AG04450 (cell line): ENCODE measurements around the gene CLCC1. TPM values are rescaled to one million over a fixed set of nuclear protein-coding genes. Genes with fewer than 3 reads are reported as not detected.
A peak's percentile ranks its signal among the peaks of the same experiment; 100 is the strongest.
"Not testable (repeated sequence)": the region's sequence is repeated elsewhere in the genome, so short reads cannot be mapped to it uniquely, and the experiment has no call there.

Experiments used
- CTCF ChIA-PET: fragments of 300-600, 350-600 bp; formaldehyde crosslinking; extraction: SDS; loops from one replicate; lab custom pipeline; 2022; ENCODE audit warnings: antibody characterized with exemption, inconsistent platforms; lab: Charles Lee
- POLR2A ChIA-PET: fragments of 350-600 bp; formaldehyde crosslinking; extraction: SDS; loops from one replicate; lab custom pipeline; 2021; ENCODE audit warnings: antibody characterized with exemption, inconsistent platforms; lab: Yijun Ruan, JAX
- DNase-seq: peaks from one replicate; pipeline ENCODE4 v3.0.0-alpha.2; 2011; ENCODE audit warnings: low read depth, low spot score
- H3K27ac ChIP-seq: one replicate; pipeline ENCODE4 v1.5.1; 2012; ENCODE audit warnings: low read depth, low read length, control low read depth
- H3K27me3 ChIP-seq: one replicate; pipeline ENCODE4 v1.6.0; 2012; ENCODE audit warnings: low read length; ENCODE audit not compliant: control insufficient read depth, insufficient read depth
- H3K4me3 ChIP-seq: 2 replicates; pipeline ENCODE4 v1.5.1; 2011; ENCODE audit warnings: mild to moderate bottlenecking, low read depth, low read length, control low read depth
- H3K9me3 ChIP-seq: 2 replicates; pipeline ENCODE4 v1.5.1; 2012; ENCODE audit warnings: low read length; ENCODE audit not compliant: control insufficient read depth, insufficient read depth
- polyA minus RNA-seq: library from RNA; depleted of rRNA, polyadenylated mRNA; stranded (reverse); fragments of >200 nt; gene quantifications from 2 replicates; pipeline ENCODE4 v1.2.3, GENCODE V29; 2011; rRNA and poly(A)+ RNA removed
- polyA plus RNA-seq: library from polyadenylated mRNA; depleted of rRNA; stranded (reverse); fragments of >200 nt; gene quantifications from 2 replicates; pipeline ENCODE4 v1.2.3, GENCODE V29; 2011; rRNA removed
- TF ChIP-seq, protein P1 (sequence below): IDR thresholded peaks from 2 replicates; pipeline ENCODE4 v1.5.1; 2011; ENCODE audit warnings: low read depth, low read length, control low read depth, inconsistent platforms

The CLCC1 gene, protein sequence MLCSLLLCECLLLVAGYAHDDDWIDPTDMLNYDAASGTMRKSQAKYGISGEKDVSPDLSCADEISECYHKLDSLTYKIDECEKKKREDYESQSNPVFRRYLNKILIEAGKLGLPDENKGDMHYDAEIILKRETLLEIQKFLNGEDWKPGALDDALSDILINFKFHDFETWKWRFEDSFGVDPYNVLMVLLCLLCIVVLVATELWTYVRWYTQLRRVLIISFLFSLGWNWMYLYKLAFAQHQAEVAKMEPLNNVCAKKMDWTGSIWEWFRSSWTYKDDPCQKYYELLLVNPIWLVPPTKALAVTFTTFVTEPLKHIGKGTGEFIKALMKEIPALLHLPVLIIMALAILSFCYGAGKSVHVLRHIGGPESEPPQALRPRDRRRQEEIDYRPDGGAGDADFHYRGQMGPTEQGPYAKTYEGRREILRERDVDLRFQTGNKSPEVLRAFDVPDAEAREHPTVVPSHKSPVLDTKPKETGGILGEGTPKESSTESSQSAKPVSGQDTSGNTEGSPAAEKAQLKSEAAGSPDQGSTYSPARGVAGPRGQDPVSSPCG
- 32.0 and 45.2 TPM in 2 replicates for polyA plus RNA-seq
- 17.6 and 32.4 TPM in 2 replicates for polyA minus RNA-seq

DNA sequence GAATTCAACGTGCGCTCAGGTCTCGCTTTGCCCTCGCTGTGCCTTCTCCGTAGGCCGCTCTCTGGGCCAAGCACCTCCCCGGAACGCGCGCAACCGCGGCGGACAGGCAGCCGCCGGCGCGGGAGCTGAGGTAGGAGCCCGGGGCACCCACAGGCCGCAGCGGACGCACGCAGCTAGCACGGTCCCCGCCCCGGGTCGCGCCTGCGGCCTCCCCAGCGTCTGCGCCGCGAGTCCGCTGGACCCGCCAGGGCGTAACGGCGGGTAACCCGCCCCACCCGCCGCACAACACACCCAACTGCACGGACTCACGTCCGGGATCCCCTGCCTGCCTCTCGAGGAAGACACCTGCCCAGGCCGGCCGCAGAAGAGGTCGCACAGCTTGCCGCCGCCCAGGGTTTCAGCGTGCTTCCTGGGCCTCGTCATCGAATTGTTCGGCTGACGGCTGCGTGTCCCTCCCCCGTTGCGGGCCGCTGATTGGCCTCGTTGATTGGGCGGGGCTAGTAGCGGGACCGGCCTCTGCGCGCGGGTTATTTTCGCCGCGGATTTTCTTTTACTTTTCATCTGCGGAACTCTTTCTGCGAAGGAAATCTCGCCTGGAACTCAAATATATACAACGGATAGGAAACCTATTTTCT is at the start of gene CLCC1:
TSS of gene CLCC1 (minus strand) at position 433 of the 635 bp plus-strand sequence. CDS start 13,047 bp downstream, outside the sequence.
- Histone ChIP-seq H3K4me3 (peak within 1 kb of the TSS; percentile 79), H3K27ac (peak within 1 kb of the TSS; percentile 91), H3K27me3 (no peaks in the 10 kb centered on the region), H3K9me3 (no peaks in the 10 kb centered on the region)
- TF ChIP-seq, protein P1, sequence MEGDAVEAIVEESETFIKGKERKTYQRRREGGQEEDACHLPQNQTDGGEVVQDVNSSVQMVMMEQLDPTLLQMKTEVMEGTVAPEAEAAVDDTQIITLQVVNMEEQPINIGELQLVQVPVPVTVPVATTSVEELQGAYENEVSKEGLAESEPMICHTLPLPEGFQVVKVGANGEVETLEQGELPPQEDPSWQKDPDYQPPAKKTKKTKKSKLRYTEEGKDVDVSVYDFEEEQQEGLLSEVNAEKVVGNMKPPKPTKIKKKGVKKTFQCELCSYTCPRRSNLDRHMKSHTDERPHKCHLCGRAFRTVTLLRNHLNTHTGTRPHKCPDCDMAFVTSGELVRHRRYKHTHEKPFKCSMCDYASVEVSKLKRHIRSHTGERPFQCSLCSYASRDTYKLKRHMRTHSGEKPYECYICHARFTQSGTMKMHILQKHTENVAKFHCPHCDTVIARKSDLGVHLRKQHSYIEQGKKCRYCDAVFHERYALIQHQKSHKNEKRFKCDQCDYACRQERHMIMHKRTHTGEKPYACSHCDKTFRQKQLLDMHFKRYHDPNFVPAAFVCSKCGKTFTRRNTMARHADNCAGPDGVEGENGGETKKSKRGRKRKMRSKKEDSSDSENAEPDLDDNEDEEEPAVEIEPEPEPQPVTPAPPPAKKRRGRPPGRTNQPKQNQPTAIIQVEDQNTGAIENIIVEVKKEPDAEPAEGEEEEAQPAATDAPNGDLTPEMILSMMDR = no peak
- ChIA-PET POLR2A (no interaction called here), CTCF (interaction anchor here (0.6 to 0.7 kb wide), 2 partner anchors 274 to 569 kb away, joined by 3 read pairs; no protein-coding TSS in a partner anchor)
- DNase-seq = peak; percentile 74

DNA sequence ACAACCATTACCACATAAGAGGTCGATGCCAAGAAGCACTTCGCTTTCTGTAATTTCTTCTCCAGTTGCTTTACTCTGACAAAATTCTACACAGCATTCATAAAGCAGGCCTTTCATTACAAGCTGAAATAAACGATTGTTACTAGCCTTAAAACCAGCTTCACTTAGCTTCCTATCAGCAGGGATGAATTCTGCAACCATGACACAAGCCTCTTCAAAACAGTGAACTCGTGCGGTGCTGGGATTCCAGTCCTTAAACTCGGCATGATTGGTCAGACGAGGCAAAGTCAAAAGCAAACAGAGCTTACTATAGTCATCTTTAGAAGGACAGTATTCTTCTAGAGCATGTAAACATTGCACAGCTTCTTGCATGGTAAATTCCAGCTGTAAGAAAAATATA is 48.1 kb upstream of the CLCC1 start:
- TF ChIP-seq, protein P1 = no peak
- no peak for DNase-seq
- H3K9me3 ChIP-seq = no peaks in the 10 kb centered on the region
- CTCF ChIA-PET = interaction anchor here (0.6 to 2.0 kb wide), 3 partner anchors 16 to 191 kb away, joined by 4 to 12 read pairs (median 5); no protein-coding TSS in a partner anchor
- no peak overlapping the region for H3K4me3 ChIP-seq
- H3K27ac ChIP-seq = no peak overlapping the region
- POLR2A ChIA-PET = no interaction called here
- H3K27me3 ChIP-seq = no peaks in the 10 kb centered on the region

DNA sequence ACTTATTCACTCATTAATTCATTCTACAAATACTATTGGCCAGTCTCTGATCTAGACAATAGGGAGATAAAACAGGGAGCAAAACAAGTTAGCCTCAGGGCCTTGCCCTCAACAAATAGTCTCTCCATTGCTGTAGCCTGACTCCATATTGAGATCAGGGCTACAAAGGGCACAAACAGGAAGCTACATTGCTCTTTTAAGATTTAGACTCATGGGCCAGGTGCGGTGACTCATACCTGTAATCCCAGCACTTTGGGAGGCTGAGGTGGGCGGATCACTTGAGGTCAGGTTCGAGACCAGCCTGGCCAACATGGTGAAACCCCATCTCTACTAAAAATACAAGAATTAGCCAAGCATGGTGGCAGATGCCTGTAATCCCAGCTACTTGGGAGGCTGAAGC is 33.3 kb upstream of the CLCC1 start:
- H3K27me3 ChIP-seq, H3K27ac ChIP-seq, H3K4me3 ChIP-seq, POLR2A ChIA-PET, DNase-seq, H3K9me3 ChIP-seq, CTCF ChIA-PET: not testable (repeated sequence)

DNA sequence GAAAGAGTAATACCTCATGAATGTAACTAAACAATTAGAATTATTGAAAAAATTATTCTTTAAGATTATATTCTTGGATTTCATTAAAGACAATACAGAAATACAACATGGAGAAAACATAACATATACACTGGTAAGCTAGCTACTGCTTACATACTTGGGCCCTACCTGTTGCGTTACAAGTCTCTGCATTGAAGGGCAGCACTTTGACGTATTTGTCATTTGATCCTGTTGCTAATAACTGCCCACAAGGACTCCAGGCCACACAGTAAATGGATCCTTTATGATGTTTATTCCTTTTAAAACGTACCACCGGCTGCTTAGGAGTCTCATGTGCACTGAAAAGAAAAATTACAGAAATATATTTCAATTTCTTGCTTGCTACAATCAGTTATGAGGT is 19.8 kb upstream of the CLCC1 start:
- ChIA-PET POLR2A (no interaction called here), CTCF (interaction anchor here (1.0 kb wide), 1 partner anchor 31 kb away, joined by 4 read pairs; no protein-coding TSS in a partner anchor)
- no peak overlapping the region for H3K4me3 ChIP-seq
- TF ChIP-seq, protein P1 = no peak
- DNase-seq = no peak
- no peak overlapping the region for H3K27ac ChIP-seq
- H3K27me3 ChIP-seq = no peaks in the 10 kb centered on the region
- no peaks in the 10 kb centered on the region for H3K9me3 ChIP-seq

DNA sequence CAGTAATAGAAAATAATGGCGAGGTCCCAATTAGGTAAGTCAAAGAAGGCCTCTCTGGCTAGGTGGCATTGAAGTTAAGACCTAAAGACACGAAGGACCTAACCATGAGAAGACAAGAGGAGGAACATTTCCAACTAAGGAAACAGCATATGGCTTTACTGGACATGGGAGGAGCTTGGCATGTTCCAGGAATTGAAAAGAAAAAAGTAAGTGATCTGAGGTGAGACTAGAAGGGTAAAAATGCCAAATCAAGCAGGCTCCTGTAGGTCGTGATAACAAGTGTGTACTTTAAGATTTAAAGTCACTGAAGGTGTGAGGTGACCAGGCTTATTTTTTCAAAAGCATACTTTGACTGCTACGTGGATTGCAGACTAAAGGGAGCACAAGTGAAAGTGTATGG is 13.4 kb upstream of the CLCC1 start:
- Histone ChIP-seq H3K9me3 (no peaks in the 10 kb centered on the region), H3K27ac (no peak overlapping the region), H3K27me3 (no peaks in the 10 kb centered on the region), H3K4me3 (no peak overlapping the region)
- no peak for DNase-seq
- TF ChIP-seq, protein P1 = no peak
- ChIA-PET POLR2A (no interaction called here), CTCF (interaction anchor here (1.2 kb wide), 1 partner anchor 33 kb away, joined by 5 read pairs; no protein-coding TSS in a partner anchor)
